Left lung (tissue), 10 donors: ENCODE measurements around the gene NKX6-1. TPM values are rescaled to one million over a fixed set of nuclear protein-coding genes. Genes with fewer than 3 reads are reported as not detected.

Source experiments
- ATAC-seq: fragments of 200-7000 bp; cut with Tn5 transposase; one replicate; pipeline ENCODE4 v1.9.1; 2020; ENCODE audit warnings: moderate library complexity
- DNase-seq, 4 donors: peaks; one replicate each; pipeline ENCODE4 v3.0.0-alpha.2; 2013 to 2020
- H3K27ac ChIP-seq, 2 donors: fragments of 200-600 bp; sonication (generic) in 1 of 2; one replicate each; pipeline versions ENCODE4 v1.5.0 to v1.8.0; 2020 to 2021
- H3K27me3 ChIP-seq, 2 donors: fragments of 200-600 bp; sonication (generic) in 1 of 2; one replicate each; pipeline versions ENCODE4 v1.5.0 to v1.8.0; 2020 to 2021
- H3K36me3 ChIP-seq, 2 donors: fragments of 200-600 bp; sonication (generic) in 1 of 2; one replicate each; pipeline versions ENCODE4 v1.5.0 to v1.8.0; 2020 to 2021
- H3K4me1 ChIP-seq, 2 donors: fragments of 200-600 bp; one replicate each; pipeline ENCODE4 v1.8.0; 2021
- H3K4me3 ChIP-seq, 2 donors: fragments of 200-600 bp; sonication (generic) in 1 of 2; one replicate each; pipeline versions ENCODE4 v1.5.0 to v1.8.0; 2020 to 2021; ENCODE audit warnings: mild to moderate bottlenecking in 1 of 2
- H3K9me3 ChIP-seq, 2 donors: fragments of 200-600 bp; sonication (generic) in 1 of 2; one replicate each; pipeline versions ENCODE4 v1.5.0 to v1.8.0; 2020 to 2021
- intact Hi-C, 2 donors: fragments of 100-400 bp; cut with DNase I; formaldehyde crosslinking; loops; one replicate each; pipeline versions ENCODE4 v1.11.2 to v1.14.2; 2022
- polyA plus RNA-seq, 6 donors: library from polyadenylated mRNA; unstranded; fragments of 120-200 nt; gene quantifications; one replicate each; pipeline ENCODE4 v1.2.1, GENCODE V29; 2013; ENCODE audit not compliant: insufficient read length in 6 of 6
- total RNA-seq, 2 donors: library from RNA; stranded (reverse); fragmentation: NEBNext Ultra II Directional; extraction: Animal tissue kit (Norgen Biotek cat#: 25700); gene quantifications; one replicate each; pipeline ENCODE4 v1.2.1, GENCODE V29; 2021
- TF ChIP-seq, protein P1 (sequence below), 2 donors: fragments of 200-600 bp; sonication (generic) in 1 of 2; IDR thresholded peaks; one replicate each; pipeline versions ENCODE4 v1.5.0 to v1.8.0; 2021; ENCODE audit warnings: antibody characterized with exemption in 2 of 2
- donor health status: DM: no; HTN: yes; CAD: no.
- donor health status: DM: no; HTN: no; CAD: no.

Gene NKX6-1
- total and polyA plus RNA-seq, 8 donors = 0.07 to 0.21 (median 0.08) TPM; not detected in 5

DNA sequence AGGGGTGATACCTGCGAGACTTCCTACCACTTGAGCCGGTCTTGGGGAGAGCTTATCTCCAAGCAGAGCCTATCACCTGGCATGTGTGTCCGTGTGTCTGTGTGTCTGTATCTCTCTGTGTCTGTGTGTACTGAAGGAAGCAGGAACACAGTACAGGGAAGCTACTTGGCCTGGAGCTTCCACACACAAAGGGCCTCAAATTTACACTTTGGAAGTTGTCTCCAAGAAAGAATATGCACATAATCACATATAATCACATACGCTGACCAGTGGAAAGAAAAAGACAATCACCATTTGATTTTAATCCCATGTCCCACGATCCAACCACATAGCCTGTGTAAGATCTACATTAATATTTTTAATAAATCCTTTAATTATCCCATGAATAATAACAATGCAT lies 13.2 kb upstream of the NKX6-1 start:
- DNase-seq = no peak
- TF ChIP-seq, protein P1, sequence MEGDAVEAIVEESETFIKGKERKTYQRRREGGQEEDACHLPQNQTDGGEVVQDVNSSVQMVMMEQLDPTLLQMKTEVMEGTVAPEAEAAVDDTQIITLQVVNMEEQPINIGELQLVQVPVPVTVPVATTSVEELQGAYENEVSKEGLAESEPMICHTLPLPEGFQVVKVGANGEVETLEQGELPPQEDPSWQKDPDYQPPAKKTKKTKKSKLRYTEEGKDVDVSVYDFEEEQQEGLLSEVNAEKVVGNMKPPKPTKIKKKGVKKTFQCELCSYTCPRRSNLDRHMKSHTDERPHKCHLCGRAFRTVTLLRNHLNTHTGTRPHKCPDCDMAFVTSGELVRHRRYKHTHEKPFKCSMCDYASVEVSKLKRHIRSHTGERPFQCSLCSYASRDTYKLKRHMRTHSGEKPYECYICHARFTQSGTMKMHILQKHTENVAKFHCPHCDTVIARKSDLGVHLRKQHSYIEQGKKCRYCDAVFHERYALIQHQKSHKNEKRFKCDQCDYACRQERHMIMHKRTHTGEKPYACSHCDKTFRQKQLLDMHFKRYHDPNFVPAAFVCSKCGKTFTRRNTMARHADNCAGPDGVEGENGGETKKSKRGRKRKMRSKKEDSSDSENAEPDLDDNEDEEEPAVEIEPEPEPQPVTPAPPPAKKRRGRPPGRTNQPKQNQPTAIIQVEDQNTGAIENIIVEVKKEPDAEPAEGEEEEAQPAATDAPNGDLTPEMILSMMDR (IDR thresholded peaks at IDR 0.05) = no peak
- no peaks in the 10 kb centered on the region for H3K4me1 ChIP-seq
- ATAC-seq = no peak
- H3K27ac ChIP-seq = no peak overlapping the region
- no peak overlapping the region for H3K4me3 ChIP-seq
- H3K9me3 ChIP-seq = no peaks in the 10 kb centered on the region
- no peaks in the 10 kb centered on the region for H3K36me3 ChIP-seq
- peaks cover 20 to 53% of the 10 kb centered on the region in 2 donors for H3K27me3 ChIP-seq
- intact Hi-C loops = no loop called here

DNA sequence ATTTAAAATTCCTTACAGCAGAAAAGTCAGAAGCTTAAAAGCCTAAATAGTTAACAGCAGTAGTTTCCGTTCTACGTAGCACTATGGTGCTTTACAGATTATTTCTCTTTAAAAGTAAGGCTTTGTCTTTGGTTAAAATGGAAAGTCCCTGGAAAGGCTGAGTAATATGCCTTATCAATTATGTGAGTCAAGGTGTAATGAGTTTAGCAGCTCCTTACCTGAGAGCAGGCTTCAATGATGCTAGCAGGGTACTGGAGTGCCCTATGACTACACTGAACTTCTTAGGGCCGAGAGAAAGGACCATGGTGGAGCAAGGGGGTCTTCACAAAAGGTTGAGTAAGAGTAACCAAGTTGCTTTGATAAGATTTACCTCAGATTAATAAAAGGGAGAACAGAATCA lies 12.6 kb upstream of the NKX6-1 start:
- no peak overlapping the region for H3K27ac ChIP-seq
- intact Hi-C loops = no loop called here
- no peaks in the 10 kb centered on the region for H3K9me3 ChIP-seq
- no peak overlapping the region for H3K4me3 ChIP-seq
- ATAC-seq (no peak), DNase-seq (no peak)
- no peaks in the 10 kb centered on the region for H3K4me1 ChIP-seq
- peaks cover 26 to 55% of the 10 kb centered on the region in 2 donors for H3K27me3 ChIP-seq
- no peaks in the 10 kb centered on the region for H3K36me3 ChIP-seq
- TF ChIP-seq, protein P1 (IDR thresholded peaks at IDR 0.05) = no peak

DNA sequence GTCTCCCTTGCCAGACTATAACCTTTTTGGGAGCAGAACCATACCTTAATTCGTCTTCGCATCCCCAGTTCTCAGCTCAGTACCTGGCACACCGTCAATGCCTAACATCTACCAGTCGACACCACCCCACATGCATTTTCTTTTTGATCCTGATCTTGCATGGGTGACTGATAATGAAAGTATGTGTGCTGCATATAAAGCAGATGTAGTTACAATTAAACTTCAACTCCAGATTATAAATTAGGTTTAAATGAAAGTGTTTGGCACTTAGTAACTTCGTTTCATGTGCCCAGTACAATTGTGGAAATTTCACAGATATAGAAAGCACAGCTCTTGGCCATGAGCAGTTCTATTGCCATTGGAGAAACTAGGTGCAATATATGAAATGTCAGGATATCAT lies 8.8 kb upstream of the NKX6-1 start:
- Histone ChIP-seq H3K27me3 (peaks cover 61 to 86% of the 10 kb centered on the region in 2 donors), H3K27ac (no peak overlapping the region), H3K4me3 (no peak overlapping the region), H3K36me3 (no peaks in the 10 kb centered on the region), H3K4me1 (no peaks in the 10 kb centered on the region), H3K9me3 (no peaks in the 10 kb centered on the region)
- intact Hi-C loops = loop anchor here in 1 of 2 donors (10.0 kb wide), 1 partner anchor 863 kb away; no protein-coding TSS in a partner anchor
- no peak for ATAC-seq
- TF ChIP-seq, protein P1 (IDR thresholded peaks at IDR 0.05) = no peak
- no peak for DNase-seq

DNA sequence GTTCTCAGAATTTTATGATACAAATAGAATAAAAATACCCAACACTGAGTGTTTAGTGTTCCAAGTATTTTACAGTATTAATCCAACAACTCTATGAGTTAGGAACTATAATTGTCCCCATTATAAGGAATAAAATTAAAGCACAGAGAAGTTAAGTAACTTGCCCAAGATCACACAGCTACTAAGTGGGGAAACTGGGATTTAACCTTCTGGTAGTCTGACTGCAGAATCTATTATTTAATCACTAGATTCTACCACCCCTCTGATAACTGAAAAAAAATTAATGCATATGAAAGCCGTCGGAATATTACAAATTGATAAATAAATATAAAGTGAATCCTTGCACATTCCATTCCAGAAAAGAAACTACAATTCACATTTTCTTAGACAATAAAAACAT lies 5.7 kb upstream of the NKX6-1 start:
- ATAC-seq (no peak), DNase-seq (no peak)
- intact Hi-C loops = loop anchor here in 1 of 2 donors (10.0 kb wide), 1 partner anchor 860 kb away; no protein-coding TSS in a partner anchor
- Histone ChIP-seq H3K27me3 (peaks cover 73 to 100% of the 10 kb centered on the region in 2 donors), H3K4me1 (peaks cover under 1 to 1% of the 10 kb centered on the region in 2 donors), H3K9me3 (no peaks in the 10 kb centered on the region), H3K27ac (no peak overlapping the region), H3K4me3 (no peak overlapping the region), H3K36me3 (no peaks in the 10 kb centered on the region)
- TF ChIP-seq, protein P1 (IDR thresholded peaks at IDR 0.05) = no peak

DNA sequence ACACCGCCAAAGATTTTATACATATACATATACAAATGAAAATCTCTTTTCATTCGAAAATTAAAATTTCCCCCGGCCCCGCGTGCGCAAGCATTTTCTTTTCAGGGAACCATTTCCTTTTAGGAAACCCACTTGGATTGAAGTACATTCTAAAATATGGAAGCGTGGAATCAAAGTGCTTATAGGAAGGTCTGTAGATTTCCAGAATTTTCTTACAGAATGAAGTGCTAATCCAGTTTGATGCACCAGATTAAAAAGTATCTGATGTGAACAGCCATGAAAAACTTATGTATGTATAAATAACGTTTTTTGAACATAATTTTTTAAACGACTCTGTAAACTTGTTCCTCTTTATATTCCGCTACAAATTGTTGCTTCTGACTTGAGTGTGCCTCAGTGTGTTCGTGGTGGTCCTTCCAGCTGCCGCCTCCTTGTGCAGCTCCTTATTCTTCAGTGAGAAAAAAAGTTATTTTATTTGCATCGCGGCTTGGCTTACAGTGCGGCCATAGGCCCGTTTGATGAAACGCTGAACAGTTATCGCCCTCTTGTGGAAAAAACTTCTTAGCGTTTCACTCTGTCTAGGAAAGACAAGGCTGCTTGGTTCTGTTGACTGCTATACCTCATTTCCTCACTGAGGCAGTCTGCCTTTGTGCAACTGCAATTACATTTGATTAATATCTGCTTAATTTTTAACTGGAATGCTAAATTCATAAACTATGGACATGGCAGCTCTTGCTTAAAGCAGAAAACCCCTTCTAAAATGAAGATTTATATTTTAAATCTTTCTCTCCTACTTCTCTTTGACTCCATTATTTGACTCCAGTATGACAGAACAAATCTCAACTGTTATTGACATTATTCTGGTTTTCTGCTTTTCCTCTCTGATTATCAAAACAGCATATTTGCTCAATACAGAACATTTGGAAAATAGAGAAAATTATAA lies 4.7 kb upstream of the NKX6-1 start:
- peak in 1 of 4 donors; percentile 84 for DNase-seq

More for the DNA sequence above, 4.7 kb upstream of the NKX6-1 start:
- no peak overlapping the region for H3K27ac ChIP-seq
- intact Hi-C loops = loop anchor here in 1 of 2 donors (10.0 kb wide), 1 partner anchor 859 kb away; no protein-coding TSS in a partner anchor
- no peaks in the 10 kb centered on the region for H3K36me3 ChIP-seq
- TF ChIP-seq, protein P1 (IDR thresholded peaks at IDR 0.05) = peak; percentile 17 to 54
- peaks cover 84 to 100% of the 10 kb centered on the region in 2 donors for H3K27me3 ChIP-seq
- H3K4me1 ChIP-seq = peaks cover 7 to 10% of the 10 kb centered on the region in 2 donors
- no peaks in the 10 kb centered on the region for H3K9me3 ChIP-seq
- ATAC-seq = peak; percentile 88
- no peak overlapping the region for H3K4me3 ChIP-seq
